ENCODE data around the gene FAM171A1.
"Not testable (repeated sequence)": the region's sequence is repeated elsewhere in the genome, so short reads cannot be mapped to it uniquely, and the experiment has no call there.

The FAM171A1 gene

GRCh38 chr10:15306735-15307280, 64.3 kb downstream of the FAM171A1 start:
- Histone ChIP-seq H3K4me3 (ENCODE audit: low read depth, low read length, poor library complexity, severe bottlenecking) (no peak overlapping the region), H3K9me3 (ENCODE audit: low read length) (no peaks in the 10 kb centered on the region), H3K79me2 (ENCODE audit: insufficient read depth, low read length) (no peaks in the 10 kb centered on the region), H3K4me2 (ENCODE audit: low read length) (no peak overlapping the region), H3K9ac (ENCODE audit: low read length) (no peak overlapping the region), H3K27me3 (ENCODE audit: insufficient read depth, low read length) (no peaks in the 10 kb centered on the region), H4K20me1 (ENCODE audit: insufficient read depth, low read length) (no peaks in the 10 kb centered on the region), H2AFZ (ENCODE audit: low read length) (no peak overlapping the region), H3K4me1 (ENCODE audit: insufficient read depth, low read length, severe bottlenecking) (no peaks in the 10 kb centered on the region), H3F3A (ENCODE audit: insufficient read depth, low read length) (no peaks in the 10 kb centered on the region), H3K27ac (ENCODE audit: low read depth, low read length, poor library complexity, severe bottlenecking) (no peak overlapping the region), H3K9me2 (ENCODE audit: low read depth, low read length) (no peaks in the 10 kb centered on the region), H3K36me3 (ENCODE audit: insufficient read depth, low read length) (no peaks in the 10 kb centered on the region)
- TF ChIP-seq EZH2 (IDR thresholded peaks at IDR 0.05; ENCODE audit: borderline replicate concordance, low read length) = no peak

- Histone ChIP-seq H3K9me3 (ENCODE audit: low read length) (no peaks in the 10 kb centered on the region), H3K9me2 (ENCODE audit: low read depth, low read length) (no peaks in the 10 kb centered on the region), H3K27me3 (ENCODE audit: insufficient read depth, low read length) (no peaks in the 10 kb centered on the region), H3K36me3 (ENCODE audit: insufficient read depth, low read length) (no peaks in the 10 kb centered on the region), H3K4me3 (ENCODE audit: low read depth, low read length, poor library complexity, severe bottlenecking) (no peak overlapping the region), H3K27ac (ENCODE audit: low read depth, low read length, poor library complexity, severe bottlenecking) (no peak overlapping the region), H3K79me2 (ENCODE audit: insufficient read depth, low read length) (no peaks in the 10 kb centered on the region), H3K4me2 (ENCODE audit: low read length) (no peak overlapping the region), H3K4me1 (ENCODE audit: insufficient read depth, low read length, severe bottlenecking) (no peaks in the 10 kb centered on the region), H3K9ac (ENCODE audit: low read length) (no peak overlapping the region), H2AFZ (ENCODE audit: low read length) (no peak overlapping the region), H4K20me1 (ENCODE audit: insufficient read depth, low read length) (no peaks in the 10 kb centered on the region), H3F3A (ENCODE audit: insufficient read depth, low read length) (no peaks in the 10 kb centered on the region)
- TF ChIP-seq EZH2 (IDR thresholded peaks at IDR 0.05; ENCODE audit: borderline replicate concordance, low read length) (no peak), CTCF (IDR thresholded peaks at IDR 0.05; ENCODE audit: low read length) (no peak)
These were observed 65.5 kb downstream of the FAM171A1 start for GRCh38 chr10:15305634-15306033.

DNA sequence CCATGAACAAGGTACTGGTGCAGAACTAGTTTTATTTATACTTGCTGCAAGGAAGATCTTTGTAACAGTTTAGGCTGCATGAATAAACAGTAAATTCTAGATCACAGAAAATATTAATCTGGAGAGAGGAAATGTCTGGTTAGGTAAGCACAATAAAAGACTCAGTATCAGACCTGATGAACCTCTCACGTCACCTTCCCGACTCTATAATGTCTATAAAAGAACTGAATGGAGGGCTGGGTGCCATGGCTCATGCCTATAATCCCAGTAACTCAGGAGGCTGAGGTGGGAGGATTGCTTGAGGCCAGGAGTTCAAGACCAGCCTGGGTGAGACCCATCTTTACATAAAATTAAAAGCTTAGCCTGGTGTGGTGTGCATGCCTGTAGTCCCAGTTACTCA, 65.9 kb downstream of the FAM171A1 start:
- Histone ChIP-seq H3K9me3 (ENCODE audit: low read length) (no peaks in the 10 kb centered on the region), H3K9ac (ENCODE audit: low read length) (no peak overlapping the region), H3K4me2 (ENCODE audit: low read length) (no peak overlapping the region), H3K27ac (ENCODE audit: low read depth, low read length, poor library complexity, severe bottlenecking) (no peak overlapping the region), H3K4me3 (ENCODE audit: low read depth, low read length, poor library complexity, severe bottlenecking) (no peak overlapping the region), H3K4me1 (ENCODE audit: insufficient read depth, low read length, severe bottlenecking) (no peaks in the 10 kb centered on the region), H3F3A (ENCODE audit: insufficient read depth, low read length) (no peaks in the 10 kb centered on the region), H3K9me2 (ENCODE audit: low read depth, low read length) (no peaks in the 10 kb centered on the region), H4K20me1 (ENCODE audit: insufficient read depth, low read length) (no peaks in the 10 kb centered on the region), H3K36me3 (ENCODE audit: insufficient read depth, low read length) (no peaks in the 10 kb centered on the region), H2AFZ (ENCODE audit: low read length) (no peak overlapping the region), H3K27me3 (ENCODE audit: insufficient read depth, low read length) (no peaks in the 10 kb centered on the region), H3K79me2 (ENCODE audit: insufficient read depth, low read length) (no peaks in the 10 kb centered on the region)
- TF ChIP-seq CTCF (IDR thresholded peaks at IDR 0.05; ENCODE audit: low read length) = no peak
- TF ChIP-seq EZH2 (IDR thresholded peaks at IDR 0.05; ENCODE audit: borderline replicate concordance, low read length) = no peak

DNA sequence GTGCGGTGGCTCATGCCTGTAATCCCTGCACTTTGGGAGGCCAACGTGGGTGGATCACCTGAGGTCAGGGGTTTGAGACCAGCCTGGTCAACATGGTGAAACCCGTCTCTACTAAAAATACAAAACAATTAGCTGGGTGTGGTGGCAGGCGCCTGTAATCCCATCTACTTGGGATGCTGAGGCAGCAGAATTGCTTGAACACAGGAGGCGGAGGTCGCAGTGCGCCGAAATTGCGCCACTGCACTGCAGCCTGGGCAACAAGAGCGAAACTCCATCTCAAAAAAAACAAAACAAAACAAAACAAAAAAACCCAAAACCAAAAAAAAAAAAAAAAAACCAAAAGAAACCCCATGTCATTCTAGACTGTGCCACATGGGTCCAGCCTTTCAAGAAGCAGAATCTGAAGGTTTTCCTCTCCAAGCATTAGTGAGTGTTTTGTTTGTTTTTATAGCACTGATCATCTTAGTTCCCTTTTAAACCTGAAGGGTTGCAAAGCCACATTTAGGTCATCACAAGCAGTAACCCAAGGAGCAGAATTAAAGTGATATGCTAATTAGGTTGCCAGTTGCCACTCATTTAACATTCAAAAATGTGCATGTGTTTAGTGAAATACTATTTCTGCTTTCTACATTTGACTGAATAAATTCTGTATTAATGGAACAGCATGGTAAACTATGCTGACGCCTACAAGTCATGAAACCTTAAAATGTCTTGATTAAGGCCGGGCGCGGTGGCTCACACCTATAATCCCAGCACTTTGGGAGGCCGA, 68.7 kb downstream of the FAM171A1 start:
- H2AFZ ChIP-seq (ENCODE audit: low read length); H3K79me2 ChIP-seq (ENCODE audit: insufficient read depth, low read length); H4K20me1 ChIP-seq (ENCODE audit: insufficient read depth, low read length); H3K9ac ChIP-seq (ENCODE audit: low read length); H3K9me2 ChIP-seq (ENCODE audit: low read depth, low read length); H3F3A ChIP-seq (ENCODE audit: insufficient read depth, low read length); H3K36me3 ChIP-seq (ENCODE audit: insufficient read depth, low read length); H3K4me3 ChIP-seq (ENCODE audit: low read depth, low read length, poor library complexity, severe bottlenecking); H3K4me1 ChIP-seq (ENCODE audit: insufficient read depth, low read length, severe bottlenecking); H3K27ac ChIP-seq (ENCODE audit: low read depth, low read length, poor library complexity, severe bottlenecking); H3K27me3 ChIP-seq (ENCODE audit: insufficient read depth, low read length); H3K9me3 ChIP-seq (ENCODE audit: low read length); H3K4me2 ChIP-seq (ENCODE audit: low read length): not testable (repeated sequence)

All from OCI-LY1 (cell line).